DND-41 (cell line): Measurements from ENCODE around the gene HERC4.

Experiments used
- CTCF ChIP-seq: IDR thresholded peaks from 2 replicates; pipeline ENCODE4 v1.5.1; 2012; ENCODE audit warnings: borderline replicate concordance, low read length, moderate library complexity, mild to moderate bottlenecking; ENCODE audit not compliant: poor library complexity, severe bottlenecking; ENCODE audit errors: extremely low read depth
- EZH2 ChIP-seq: IDR thresholded peaks from 3 replicates; pipeline ENCODE4 v1.6.1; 2012; ENCODE audit warnings: borderline replicate concordance, low read depth, mild to moderate bottlenecking, moderate library complexity, low read length, inconsistent platforms; ENCODE audit not compliant: severe bottlenecking

GRCh38 chr10:67926951-67927350 lies 148.1 kb downstream of the HERC4 start:
- TF ChIP-seq CTCF (no peak), EZH2 (no peak)
